H1 (cell line): ENCODE data around the gene MAP2K7. TPM values are rescaled to one million over a fixed set of nuclear protein-coding genes. Genes with fewer than 3 reads are reported as not detected.

Source experiments
- CREB1 ChIP-seq: IDR thresholded peaks from 2 replicates; pipeline ENCODE4 v1.6.1; 2012; ENCODE audit warnings: inconsistent platforms
- RAD21 ChIP-seq, 2 experiments: IDR thresholded peaks in 1 of 2; conservative IDR thresholded peaks in 1 of 2; 2 replicates each; pipeline ENCODE4 v1.6.1; 2011; ENCODE audit warnings: low read depth in 2 of 2, low read length in 2 of 2, improper control_type of control experiment in 1 of 2, inconsistent platforms in 1 of 2, mild to moderate bottlenecking in 1 of 2, moderate library complexity in 1 of 2
- SIN3A ChIP-seq, 2 experiments: IDR thresholded peaks in 1 of 2; conservative IDR thresholded peaks in 1 of 2; 2 replicates each; pipeline ENCODE4 v1.6.1; 2011 to 2012; ENCODE audit warnings: low read length in 2 of 2, improper control_type of control experiment in 1 of 2, low read depth in 1 of 2, mild to moderate bottlenecking in 1 of 2
- TCF12 ChIP-seq: IDR thresholded peaks from 2 replicates; pipeline ENCODE4 v1.6.1; 2011; ENCODE audit warnings: low read depth, mild to moderate bottlenecking, low read length
- polyA plus RNA-seq, 7 experiments: library from polyadenylated mRNA; depleted of rRNA in 3 of 7; stranded (reverse) in 5 of 7; unstranded in 2 of 7; fragments of >200 nt in 5 of 7; fragments of 200-250 nt in 2 of 7; gene quantifications; 1 replicate in 5 of 7; 2 replicates in 1 of 7; 4 replicates in 1 of 7; pipeline versions ENCODE4 v1.2.1 to v1.2.3, GENCODE V29; 2011 to 2013; ENCODE audit warnings: missing spikeins in 2 of 7, mixed read lengths in 2 of 7
- total RNA-seq: library from RNA; stranded (reverse); fragmentation: NEBNext Ultra II Directional; extraction: Animal tissue kit (Norgen Biotek cat#: 25700); gene quantifications from 2 replicates; pipeline ENCODE4 v1.2.1, GENCODE V29; 2021
- TF ChIP-seq, protein P1 (sequence below): fragments of 300-600 bp; sonication (generic); IDR thresholded peaks from 2 replicates; pipeline ENCODE4 v1.7.1; 2012; ENCODE audit warnings: low read length, moderate library complexity, mild to moderate bottlenecking, inconsistent platforms; ENCODE audit not compliant: insufficient replicate concordance
- TF ChIP-seq, protein P2 (sequence below): IDR thresholded peaks from 2 replicates; pipeline ENCODE4 v1.6.1; 2012; ENCODE audit warnings: low read length, inconsistent platforms
- TF ChIP-seq, protein P3 (sequence below): IDR thresholded peaks from 2 replicates; pipeline ENCODE4 v1.6.1; 2012; ENCODE audit warnings: inconsistent platforms

Gene MAP2K7
- total and polyA plus RNA-seq, 2 of the 8 experiments (the other 6 are each of a cell fraction or from before 2014, with no cell fraction given) = 8.9 to 38.3 TPM

DNA sequence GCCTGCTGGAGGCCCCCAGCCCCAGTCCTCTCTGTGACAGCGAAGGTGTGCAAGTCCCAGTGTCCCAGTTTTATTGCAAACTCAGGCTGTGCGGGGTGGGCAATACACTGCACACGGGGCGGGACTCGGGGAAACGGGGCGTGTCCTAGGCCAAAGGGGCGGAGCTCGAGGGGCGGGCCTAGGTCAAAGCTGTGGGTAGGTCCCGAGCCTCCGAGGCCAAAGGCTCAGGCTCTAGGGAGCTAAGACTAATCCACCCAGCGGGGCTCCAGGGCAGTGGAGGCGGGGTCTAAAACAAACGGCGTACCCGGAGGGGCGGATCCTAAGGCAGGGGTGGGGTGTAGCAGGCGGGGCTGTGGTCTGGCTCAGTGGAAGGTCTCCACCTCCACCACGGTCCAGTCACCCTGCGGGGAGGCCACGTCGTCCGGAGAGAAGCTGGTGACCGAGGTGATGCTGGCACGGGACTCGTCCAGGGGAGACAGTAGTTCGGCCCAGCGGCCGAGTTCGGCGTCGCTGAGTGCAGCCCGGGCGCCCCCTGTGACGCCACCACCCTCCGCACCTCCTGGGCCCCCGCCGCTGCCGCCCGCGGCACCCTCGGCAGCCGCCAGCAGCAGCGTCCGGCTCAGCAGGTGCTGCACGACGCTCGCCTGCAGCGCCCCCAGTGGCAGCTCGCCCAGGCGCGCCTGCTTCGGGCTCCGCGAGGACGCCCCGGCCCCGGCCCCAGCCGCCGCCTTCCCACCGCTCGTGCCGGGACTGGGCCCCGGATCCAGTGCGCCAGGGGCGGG, 34.8 kb upstream of the MAP2K7 start (continued):
- TF ChIP-seq, protein P1, sequence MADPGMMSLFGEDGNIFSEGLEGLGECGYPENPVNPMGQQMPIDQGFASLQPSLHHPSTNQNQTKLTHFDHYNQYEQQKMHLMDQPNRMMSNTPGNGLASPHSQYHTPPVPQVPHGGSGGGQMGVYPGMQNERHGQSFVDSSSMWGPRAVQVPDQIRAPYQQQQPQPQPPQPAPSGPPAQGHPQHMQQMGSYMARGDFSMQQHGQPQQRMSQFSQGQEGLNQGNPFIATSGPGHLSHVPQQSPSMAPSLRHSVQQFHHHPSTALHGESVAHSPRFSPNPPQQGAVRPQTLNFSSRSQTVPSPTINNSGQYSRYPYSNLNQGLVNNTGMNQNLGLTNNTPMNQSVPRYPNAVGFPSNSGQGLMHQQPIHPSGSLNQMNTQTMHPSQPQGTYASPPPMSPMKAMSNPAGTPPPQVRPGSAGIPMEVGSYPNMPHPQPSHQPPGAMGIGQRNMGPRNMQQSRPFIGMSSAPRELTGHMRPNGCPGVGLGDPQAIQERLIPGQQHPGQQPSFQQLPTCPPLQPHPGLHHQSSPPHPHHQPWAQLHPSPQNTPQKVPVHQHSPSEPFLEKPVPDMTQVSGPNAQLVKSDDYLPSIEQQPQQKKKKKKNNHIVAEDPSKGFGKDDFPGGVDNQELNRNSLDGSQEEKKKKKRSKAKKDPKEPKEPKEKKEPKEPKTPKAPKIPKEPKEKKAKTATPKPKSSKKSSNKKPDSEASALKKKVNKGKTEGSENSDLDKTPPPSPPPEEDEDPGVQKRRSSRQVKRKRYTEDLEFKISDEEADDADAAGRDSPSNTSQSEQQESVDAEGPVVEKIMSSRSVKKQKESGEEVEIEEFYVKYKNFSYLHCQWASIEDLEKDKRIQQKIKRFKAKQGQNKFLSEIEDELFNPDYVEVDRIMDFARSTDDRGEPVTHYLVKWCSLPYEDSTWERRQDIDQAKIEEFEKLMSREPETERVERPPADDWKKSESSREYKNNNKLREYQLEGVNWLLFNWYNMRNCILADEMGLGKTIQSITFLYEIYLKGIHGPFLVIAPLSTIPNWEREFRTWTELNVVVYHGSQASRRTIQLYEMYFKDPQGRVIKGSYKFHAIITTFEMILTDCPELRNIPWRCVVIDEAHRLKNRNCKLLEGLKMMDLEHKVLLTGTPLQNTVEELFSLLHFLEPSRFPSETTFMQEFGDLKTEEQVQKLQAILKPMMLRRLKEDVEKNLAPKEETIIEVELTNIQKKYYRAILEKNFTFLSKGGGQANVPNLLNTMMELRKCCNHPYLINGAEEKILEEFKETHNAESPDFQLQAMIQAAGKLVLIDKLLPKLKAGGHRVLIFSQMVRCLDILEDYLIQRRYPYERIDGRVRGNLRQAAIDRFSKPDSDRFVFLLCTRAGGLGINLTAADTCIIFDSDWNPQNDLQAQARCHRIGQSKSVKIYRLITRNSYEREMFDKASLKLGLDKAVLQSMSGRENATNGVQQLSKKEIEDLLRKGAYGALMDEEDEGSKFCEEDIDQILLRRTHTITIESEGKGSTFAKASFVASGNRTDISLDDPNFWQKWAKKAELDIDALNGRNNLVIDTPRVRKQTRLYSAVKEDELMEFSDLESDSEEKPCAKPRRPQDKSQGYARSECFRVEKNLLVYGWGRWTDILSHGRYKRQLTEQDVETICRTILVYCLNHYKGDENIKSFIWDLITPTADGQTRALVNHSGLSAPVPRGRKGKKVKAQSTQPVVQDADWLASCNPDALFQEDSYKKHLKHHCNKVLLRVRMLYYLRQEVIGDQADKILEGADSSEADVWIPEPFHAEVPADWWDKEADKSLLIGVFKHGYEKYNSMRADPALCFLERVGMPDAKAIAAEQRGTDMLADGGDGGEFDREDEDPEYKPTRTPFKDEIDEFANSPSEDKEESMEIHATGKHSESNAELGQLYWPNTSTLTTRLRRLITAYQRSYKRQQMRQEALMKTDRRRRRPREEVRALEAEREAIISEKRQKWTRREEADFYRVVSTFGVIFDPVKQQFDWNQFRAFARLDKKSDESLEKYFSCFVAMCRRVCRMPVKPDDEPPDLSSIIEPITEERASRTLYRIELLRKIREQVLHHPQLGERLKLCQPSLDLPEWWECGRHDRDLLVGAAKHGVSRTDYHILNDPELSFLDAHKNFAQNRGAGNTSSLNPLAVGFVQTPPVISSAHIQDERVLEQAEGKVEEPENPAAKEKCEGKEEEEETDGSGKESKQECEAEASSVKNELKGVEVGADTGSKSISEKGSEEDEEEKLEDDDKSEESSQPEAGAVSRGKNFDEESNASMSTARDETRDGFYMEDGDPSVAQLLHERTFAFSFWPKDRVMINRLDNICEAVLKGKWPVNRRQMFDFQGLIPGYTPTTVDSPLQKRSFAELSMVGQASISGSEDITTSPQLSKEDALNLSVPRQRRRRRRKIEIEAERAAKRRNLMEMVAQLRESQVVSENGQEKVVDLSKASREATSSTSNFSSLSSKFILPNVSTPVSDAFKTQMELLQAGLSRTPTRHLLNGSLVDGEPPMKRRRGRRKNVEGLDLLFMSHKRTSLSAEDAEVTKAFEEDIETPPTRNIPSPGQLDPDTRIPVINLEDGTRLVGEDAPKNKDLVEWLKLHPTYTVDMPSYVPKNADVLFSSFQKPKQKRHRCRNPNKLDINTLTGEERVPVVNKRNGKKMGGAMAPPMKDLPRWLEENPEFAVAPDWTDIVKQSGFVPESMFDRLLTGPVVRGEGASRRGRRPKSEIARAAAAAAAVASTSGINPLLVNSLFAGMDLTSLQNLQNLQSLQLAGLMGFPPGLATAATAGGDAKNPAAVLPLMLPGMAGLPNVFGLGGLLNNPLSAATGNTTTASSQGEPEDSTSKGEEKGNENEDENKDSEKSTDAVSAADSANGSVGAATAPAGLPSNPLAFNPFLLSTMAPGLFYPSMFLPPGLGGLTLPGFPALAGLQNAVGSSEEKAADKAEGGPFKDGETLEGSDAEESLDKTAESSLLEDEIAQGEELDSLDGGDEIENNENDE = no peak
- TF ChIP-seq, protein P2, sequence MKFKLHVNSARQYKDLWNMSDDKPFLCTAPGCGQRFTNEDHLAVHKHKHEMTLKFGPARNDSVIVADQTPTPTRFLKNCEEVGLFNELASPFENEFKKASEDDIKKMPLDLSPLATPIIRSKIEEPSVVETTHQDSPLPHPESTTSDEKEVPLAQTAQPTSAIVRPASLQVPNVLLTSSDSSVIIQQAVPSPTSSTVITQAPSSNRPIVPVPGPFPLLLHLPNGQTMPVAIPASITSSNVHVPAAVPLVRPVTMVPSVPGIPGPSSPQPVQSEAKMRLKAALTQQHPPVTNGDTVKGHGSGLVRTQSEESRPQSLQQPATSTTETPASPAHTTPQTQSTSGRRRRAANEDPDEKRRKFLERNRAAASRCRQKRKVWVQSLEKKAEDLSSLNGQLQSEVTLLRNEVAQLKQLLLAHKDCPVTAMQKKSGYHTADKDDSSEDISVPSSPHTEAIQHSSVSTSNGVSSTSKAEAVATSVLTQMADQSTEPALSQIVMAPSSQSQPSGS = no peak
- TF ChIP-seq SIN3A (conservative IDR thresholded peaks at IDR 0.05 in 1 of 2, IDR thresholded peaks at IDR 0.05 in 1 of 2; ENCODE audit: low read depth in 1 of 2, low read length in 2 of 2) (peak in 1 of 2 experiments; percentile 64; a peak in 1 of 4 replicates), RAD21 (IDR thresholded peaks at IDR 0.05 in 1 of 2, conservative IDR thresholded peaks at IDR 0.05 in 1 of 2; ENCODE audit: low read depth in 2 of 2, low read length in 2 of 2) (peak in 1 of 2 experiments; percentile 46; a peak in 1 of 4 replicates), CREB1 (peak; percentile 71), TCF12 (0 out of 2 replicates have a peak, but pooled peaks have one; percentile 39)
- TF ChIP-seq, protein P3, sequence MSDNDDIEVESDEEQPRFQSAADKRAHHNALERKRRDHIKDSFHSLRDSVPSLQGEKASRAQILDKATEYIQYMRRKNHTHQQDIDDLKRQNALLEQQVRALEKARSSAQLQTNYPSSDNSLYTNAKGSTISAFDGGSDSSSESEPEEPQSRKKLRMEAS = peak; percentile 71
